SW 1271 (cell line): ENCODE results near the gene OR2Y1.
"Not testable (repeated sequence)": the region's sequence is repeated elsewhere in the genome, so short reads cannot be mapped to it uniquely, and the experiment has no call there.

ENCODE experiments used
- DNase-seq, 2 experiments: peaks; one replicate each; lab custom pipeline; 2025; lab: John Stamatoyannopoulos, UW

The OR2Y1 gene

GRCh38 chr5:180739271-180739670 lies 587 bp downstream of the OR2Y1 start:
- DNase-seq, result no peak

GRCh38 chr5:180736536-180736935 lies 3.3 kb downstream of the OR2Y1 start:
- no peak for DNase-seq

GRCh38 chr5:180724944-180725343 lies 14.9 kb downstream of the OR2Y1 start:
- no peak for DNase-seq

- DNase-seq, result no peak
These were observed 15.9 kb downstream of the OR2Y1 start for GRCh38 chr5:180723936-180724335.

- DNase-seq, result no peak
These were observed 19.4 kb downstream of the OR2Y1 start for GRCh38 chr5:180720486-180720885.

GRCh38 chr5:180719781-180720180 lies 20.1 kb downstream of the OR2Y1 start:
- DNase-seq, result no peak

- DNase-seq, result peak in 1 of 2 experiments; percentile 34
These were observed 20.9 kb downstream of the OR2Y1 start for GRCh38 chr5:180718810-180719453.

GRCh38 chr5:180717989-180718388 lies 21.9 kb downstream of the OR2Y1 start:
- DNase-seq, result no peak

- no peak for DNase-seq
These were observed 35.5 kb downstream of the OR2Y1 start for GRCh38 chr5:180704362-180704761.

GRCh38 chr5:180703912-180704311 lies 35.9 kb downstream of the OR2Y1 start:
- no peak for DNase-seq

- DNase-seq, result not testable (repeated sequence)
These were observed 36.5 kb downstream of the OR2Y1 start for GRCh38 chr5:180703371-180703770.

- DNase-seq, result not testable (repeated sequence)
These were observed 39.4 kb downstream of the OR2Y1 start for GRCh38 chr5:180700440-180700839.

- DNase-seq, result no peak
These were observed 40.8 kb downstream of the OR2Y1 start for GRCh38 chr5:180699042-180699441.

- DNase-seq, result no peak
These were observed 43.7 kb downstream of the OR2Y1 start for GRCh38 chr5:180696116-180696515.

- DNase-seq, result no peak
These were observed 47.4 kb downstream of the OR2Y1 start for GRCh38 chr5:180692429-180692828.

- no peak for DNase-seq
These were observed 48.8 kb downstream of the OR2Y1 start for GRCh38 chr5:180691046-180691445.

- DNase-seq, result no peak
These were observed 49.3 kb downstream of the OR2Y1 start for GRCh38 chr5:180690562-180690961.

GRCh38 chr5:180689775-180690174 lies 50.1 kb downstream of the OR2Y1 start:
- no peak for DNase-seq
